ENCODE measurements around the gene ABCB10. TPM values are rescaled to one million over a fixed set of nuclear protein-coding genes. Genes with fewer than 3 reads are reported as not detected.

Gene ABCB10
- total RNA-seq, 1 experiment from 2014 or later = 31.9 TPM

GRCh38 chr1:229509576-229509975 lies 48.9 kb downstream of the ABCB10 start:
- BruUV-seq (replicated peaks) = no TSS peak
- Mint-ChIP-seq H3K27ac (ENCODE audit: unreplicated experiment) (peak overlapping the region; percentile 98), H3K4me1 (ENCODE audit: low read depth, unreplicated experiment) (peaks cover 19% of the 10 kb centered on the region)

GRCh38 chr1:229508823-229509337 lies 49.6 kb downstream of the ABCB10 start:
- BruUV-seq (replicated peaks) = TSS peak; percentile 94
- Mint-ChIP-seq H3K27ac (ENCODE audit: unreplicated experiment) (peak overlapping the region; percentile 98), H3K9me3 (ENCODE audit: unreplicated experiment) (no peaks in the 10 kb centered on the region), H3K4me1 (ENCODE audit: low read depth, unreplicated experiment) (peaks cover 12% of the 10 kb centered on the region), H3K36me3 (ENCODE audit: insufficient read depth, unreplicated experiment) (peaks cover 17% of the 10 kb centered on the region), H3K27me3 (ENCODE audit: insufficient read depth, unreplicated experiment) (no peaks in the 10 kb centered on the region), H3K4me3 (ENCODE audit: unreplicated experiment) (peak overlapping the region; percentile 91)
- intact Hi-C loops (cut with micrococcal nuclease; ENCODE audit: unreplicated experiment) = no loop called here
- ChIA-PET CTCF (interaction anchor here (0.9 to 1.6 kb wide), 2 partner anchors 12 to 50 kb away, joined by 3 to 6 read pairs; partner anchors contain the start of gene ABCB10), POLR2A (interaction anchor here (1.5 to 2.2 kb wide), 3 partner anchors 27 to 238 kb away, joined by 4 to 9 read pairs (median 6); partner anchors contain the start of genes ABCB10 and RAB4A)
- H3K4me3 ChIP-seq (ENCODE audit: low read depth, low read length) = peak overlapping the region; percentile 60
- no peaks in the 10 kb centered on the region for H3K9me3 ChIP-seq
- peak in 1 of 2 experiments; percentile 3 for DNase-seq
- no peaks in the 10 kb centered on the region for H3K36me3 ChIP-seq (ENCODE audit: control insufficient read depth, insufficient read depth, low read length)
- TF ChIP-seq, protein P1, sequence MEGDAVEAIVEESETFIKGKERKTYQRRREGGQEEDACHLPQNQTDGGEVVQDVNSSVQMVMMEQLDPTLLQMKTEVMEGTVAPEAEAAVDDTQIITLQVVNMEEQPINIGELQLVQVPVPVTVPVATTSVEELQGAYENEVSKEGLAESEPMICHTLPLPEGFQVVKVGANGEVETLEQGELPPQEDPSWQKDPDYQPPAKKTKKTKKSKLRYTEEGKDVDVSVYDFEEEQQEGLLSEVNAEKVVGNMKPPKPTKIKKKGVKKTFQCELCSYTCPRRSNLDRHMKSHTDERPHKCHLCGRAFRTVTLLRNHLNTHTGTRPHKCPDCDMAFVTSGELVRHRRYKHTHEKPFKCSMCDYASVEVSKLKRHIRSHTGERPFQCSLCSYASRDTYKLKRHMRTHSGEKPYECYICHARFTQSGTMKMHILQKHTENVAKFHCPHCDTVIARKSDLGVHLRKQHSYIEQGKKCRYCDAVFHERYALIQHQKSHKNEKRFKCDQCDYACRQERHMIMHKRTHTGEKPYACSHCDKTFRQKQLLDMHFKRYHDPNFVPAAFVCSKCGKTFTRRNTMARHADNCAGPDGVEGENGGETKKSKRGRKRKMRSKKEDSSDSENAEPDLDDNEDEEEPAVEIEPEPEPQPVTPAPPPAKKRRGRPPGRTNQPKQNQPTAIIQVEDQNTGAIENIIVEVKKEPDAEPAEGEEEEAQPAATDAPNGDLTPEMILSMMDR (IDR thresholded peaks at IDR 0.05; ENCODE audit: insufficient read depth in 1 of 2, low read depth in 1 of 2, low read length in 1 of 2, severe bottlenecking in 1 of 2, unreplicated experiment in 1 of 2) = no peak
- 0 out of 2 replicates have a peak, but pooled peaks cover 8% of the 10 kb centered on the region for H3K4me1 ChIP-seq
- no peaks in the 10 kb centered on the region for H3K27me3 ChIP-seq (replicated peaks; ENCODE audit: control insufficient read depth, insufficient read depth, low read length)

More at GRCh38 chr1:229509576-229509975, 48.9 kb downstream of the ABCB10 start:
- Mint-ChIP-seq H3K4me3 (ENCODE audit: unreplicated experiment) (peak overlapping the region; percentile 91), H3K27me3 (ENCODE audit: insufficient read depth, unreplicated experiment) (no peaks in the 10 kb centered on the region), H3K9me3 (ENCODE audit: unreplicated experiment) (no peaks in the 10 kb centered on the region), H3K36me3 (ENCODE audit: insufficient read depth, unreplicated experiment) (peaks cover 12% of the 10 kb centered on the region)
- 0 out of 2 replicates have a peak, but pooled peaks cover 8% of the 10 kb centered on the region for H3K4me1 ChIP-seq
- ChIA-PET CTCF (interaction anchor here (0.9 to 1.6 kb wide), 2 partner anchors 11 to 49 kb away, joined by 3 to 6 read pairs; partner anchors contain the start of gene ABCB10), POLR2A (interaction anchor here (1.5 to 2.2 kb wide), 2 partner anchors 27 to 49 kb away, joined by 4 to 9 read pairs; partner anchors contain the start of gene ABCB10)
- intact Hi-C loops (cut with micrococcal nuclease; ENCODE audit: unreplicated experiment) = no loop called here
- H3K4me3 ChIP-seq (ENCODE audit: low read depth, low read length) = no peak overlapping the region; the same call in 1 of the 2 replicates
- H3K9me3 ChIP-seq = no peaks in the 10 kb centered on the region
- DNase-seq = no peak
- H3K36me3 ChIP-seq (ENCODE audit: control insufficient read depth, insufficient read depth, low read length) = no peaks in the 10 kb centered on the region
- no peaks in the 10 kb centered on the region for H3K27me3 ChIP-seq (replicated peaks; ENCODE audit: control insufficient read depth, insufficient read depth, low read length)
- TF ChIP-seq, protein P1 (IDR thresholded peaks at IDR 0.05; ENCODE audit: insufficient read depth in 1 of 2, low read depth in 1 of 2, low read length in 1 of 2, severe bottlenecking in 1 of 2, unreplicated experiment in 1 of 2) = no peak

- no peaks in the 10 kb centered on the region for H3K9me3 ChIP-seq
- Mint-ChIP-seq H3K27me3 (ENCODE audit: insufficient read depth, unreplicated experiment) (no peaks in the 10 kb centered on the region), H3K36me3 (ENCODE audit: insufficient read depth, unreplicated experiment) (peaks cover 17% of the 10 kb centered on the region), H3K27ac (ENCODE audit: unreplicated experiment) (peak within 1 kb of the TSS; percentile 98), H3K9me3 (ENCODE audit: unreplicated experiment) (no peaks in the 10 kb centered on the region), H3K4me1 (ENCODE audit: low read depth, unreplicated experiment) (peaks cover 12% of the 10 kb centered on the region), H3K4me3 (ENCODE audit: unreplicated experiment) (peak within 1 kb of the TSS; percentile 91)
- H3K4me1 ChIP-seq = 0 out of 2 replicates have a peak, but pooled peaks cover 8% of the 10 kb centered on the region
- intact Hi-C loops (cut with micrococcal nuclease; ENCODE audit: unreplicated experiment) = no loop called here
- TF ChIP-seq, protein P1 (IDR thresholded peaks at IDR 0.05; ENCODE audit: insufficient read depth in 1 of 2, low read depth in 1 of 2, low read length in 1 of 2, severe bottlenecking in 1 of 2, unreplicated experiment in 1 of 2) = no peak
- H3K27me3 ChIP-seq (replicated peaks; ENCODE audit: control insufficient read depth, insufficient read depth, low read length) = no peaks in the 10 kb centered on the region
- no TSS peak for BruUV-seq (replicated peaks)
- H3K4me3 ChIP-seq (ENCODE audit: low read depth, low read length) = peak within 1 kb of the TSS; percentile 60
- peak; percentile 98 for DNase-seq
- CTCF ChIA-PET = interaction anchor here (1.6 kb wide), 1 partner anchor 50 kb away, joined by 6 read pairs; the partner anchor contains the start of gene ABCB10
- no peaks in the 10 kb centered on the region for H3K36me3 ChIP-seq (ENCODE audit: control insufficient read depth, insufficient read depth, low read length)
- POLR2A ChIA-PET = interaction anchor here (1.0 to 2.2 kb wide), 4 partner anchors 26 to 237 kb away, joined by 4 to 9 read pairs (median 5); partner anchors contain the start of genes ABCB10 and RAB4A
These were observed 50.3 kb downstream of the ABCB10 start, which contains the start of gene NUP133 for GRCh38 chr1:229507951-229508822. Gene NUP133, minus strand, starts transcription at chr1:229508341. Its CDS starts 92 bp downstream, at chr1:229508249.
